Stomach (tissue), 4 donors: ENCODE results near the gene TGIF2.

Experiments used
- EP300 ChIP-seq: sonication (generic); formaldehyde crosslinking; IDR thresholded peaks from one replicate; pipeline ENCODE4 v1.6.1; 2017; ENCODE audit warnings: antibody characterized with exemption
- POLR2A ChIP-seq, 4 donors: fragments of 450-650 bp; IDR thresholded peaks; one replicate each; pipeline ENCODE4 v1.6.1; 2016; ENCODE audit warnings: antibody characterized with exemption in 4 of 4, control low read depth in 2 of 4, mild to moderate bottlenecking in 1 of 4, moderate library complexity in 1 of 4
- POLR2AphosphoS5 ChIP-seq, 3 donors: sonication (generic); formaldehyde crosslinking; IDR thresholded peaks; one replicate each; pipeline ENCODE4 v1.6.1; 2016; ENCODE audit warnings: antibody characterized with exemption in 3 of 3
- TF ChIP-seq, protein P1 (sequence below), 7 experiments: fragments of 450-650 bp in 4 of 7; fragments of 200-600 bp in 3 of 7; sonication (generic) in 3 of 7; IDR thresholded peaks; one replicate each; pipeline ENCODE4 v1.5.1; 2016 to 2019; ENCODE audit warnings: antibody characterized with exemption in 7 of 7, control low read depth in 2 of 7, mild to moderate bottlenecking in 1 of 7

DNA sequence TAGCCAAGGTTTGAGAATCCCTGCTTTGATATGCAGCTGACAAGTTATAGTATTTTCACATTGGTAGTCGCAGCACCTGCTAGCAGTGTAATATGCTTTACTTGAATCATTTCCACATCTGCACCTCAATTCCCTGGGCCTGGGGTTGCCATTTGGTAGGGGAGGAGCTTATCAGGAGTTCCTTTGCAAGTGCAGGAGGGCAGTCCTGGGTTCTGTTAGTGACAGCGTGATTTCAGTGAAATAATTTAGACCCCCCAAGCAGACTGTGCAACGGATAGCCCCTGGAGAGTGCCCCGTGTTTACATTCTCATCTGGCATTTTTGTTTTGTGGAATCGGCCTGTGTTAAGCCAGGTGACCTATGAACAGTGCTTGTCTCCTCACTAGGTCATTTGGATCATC lies 38.2 kb downstream of the TGIF2 start:
- TF ChIP-seq POLR2AphosphoS5 (IDR thresholded peaks at IDR 0.05) (no peak), POLR2A (IDR thresholded peaks at IDR 0.05) (no peak), EP300 (no peak)
- TF ChIP-seq, protein P1, sequence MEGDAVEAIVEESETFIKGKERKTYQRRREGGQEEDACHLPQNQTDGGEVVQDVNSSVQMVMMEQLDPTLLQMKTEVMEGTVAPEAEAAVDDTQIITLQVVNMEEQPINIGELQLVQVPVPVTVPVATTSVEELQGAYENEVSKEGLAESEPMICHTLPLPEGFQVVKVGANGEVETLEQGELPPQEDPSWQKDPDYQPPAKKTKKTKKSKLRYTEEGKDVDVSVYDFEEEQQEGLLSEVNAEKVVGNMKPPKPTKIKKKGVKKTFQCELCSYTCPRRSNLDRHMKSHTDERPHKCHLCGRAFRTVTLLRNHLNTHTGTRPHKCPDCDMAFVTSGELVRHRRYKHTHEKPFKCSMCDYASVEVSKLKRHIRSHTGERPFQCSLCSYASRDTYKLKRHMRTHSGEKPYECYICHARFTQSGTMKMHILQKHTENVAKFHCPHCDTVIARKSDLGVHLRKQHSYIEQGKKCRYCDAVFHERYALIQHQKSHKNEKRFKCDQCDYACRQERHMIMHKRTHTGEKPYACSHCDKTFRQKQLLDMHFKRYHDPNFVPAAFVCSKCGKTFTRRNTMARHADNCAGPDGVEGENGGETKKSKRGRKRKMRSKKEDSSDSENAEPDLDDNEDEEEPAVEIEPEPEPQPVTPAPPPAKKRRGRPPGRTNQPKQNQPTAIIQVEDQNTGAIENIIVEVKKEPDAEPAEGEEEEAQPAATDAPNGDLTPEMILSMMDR (IDR thresholded peaks at IDR 0.05) = no peak
